GM13977 (cell line): ENCODE results near the gene SSBP4.
"Not testable (repeated sequence)": the region's sequence is repeated elsewhere in the genome, so short reads cannot be mapped to it uniquely, and the experiment has no call there.

Experiments used
- DNase-seq: peaks from one replicate; pipeline ENCODE4 v3.0.0; 2012; ENCODE audit warnings: low spot score
- CTCF ChIP-seq: IDR thresholded peaks from 2 replicates; pipeline ENCODE4 v1.5.1; 2012; ENCODE audit warnings: mild to moderate bottlenecking, control low read depth; ENCODE audit not compliant: insufficient read depth; ENCODE audit errors: extremely low read depth, missing control alignments
- in situ Hi-C: fragments of 300-500 bp; cut with MboI; formaldehyde crosslinking; loops from one replicate; pipeline ENCODE4 v1.12.0; 2022; ENCODE audit warnings: low sequenced_read_pairs, low pct_unique_long_range_greater_than_20kb, mixed read lengths, inconsistent platforms; ENCODE audit not compliant: unreplicated experiment

Gene SSBP4

GRCh38 chr19:18393836-18394235 is 25.4 kb upstream of the SSBP4 start:
- DNase-seq: no peak
- TF ChIP-seq CTCF: no peak
- in situ Hi-C loops: no loop called here

- in situ Hi-C loops: no loop called here
- no peak for DNase-seq
- TF ChIP-seq CTCF: no peak
Measured at GRCh38 chr19:18396471-18397241, 22.5 kb upstream of the SSBP4 start.

- in situ Hi-C loops: no loop called here
- TF ChIP-seq CTCF: no peak
- DNase-seq: peak; percentile 70
Measured at GRCh38 chr19:18397242-18398202, 21.7 kb upstream of the SSBP4 start, which contains the start of gene LRRC25. LRRC25 (minus strand) TSS chr19:18397622; CDS start chr19:18396963, 659 bp downstream.

- TF ChIP-seq CTCF: no peak
- in situ Hi-C loops: no loop called here
- no peak for DNase-seq
Measured at GRCh38 chr19:18399008-18399407, 20.2 kb upstream of the SSBP4 start.

GRCh38 chr19:18401580-18402112 is 17.6 kb upstream of the SSBP4 start:
- peak; percentile 53 for TF ChIP-seq CTCF
- in situ Hi-C loops: no loop called here
- no peak for DNase-seq

- DNase-seq, in situ Hi-C loops: not testable (repeated sequence)
Measured at GRCh38 chr19:18402455-18403248, 16.5 kb upstream of the SSBP4 start.

- in situ Hi-C loops, DNase-seq: not testable (repeated sequence)
Measured at GRCh38 chr19:18405754-18406153, 13.4 kb upstream of the SSBP4 start.
